ENCODE data around the gene FILIP1L.

The FILIP1L gene

GRCh38 chr3:99965681-99966408, 148.5 kb downstream of the FILIP1L start:
- Histone ChIP-seq H2AFZ (ENCODE audit: low read depth, low read length, severe bottlenecking) (no peak overlapping the region), H3F3A (ENCODE audit: insufficient read depth) (no peaks in the 10 kb centered on the region), H3K27me3 (ENCODE audit: low read length) (no peaks in the 10 kb centered on the region), H3K27ac (ENCODE audit: low read depth, low read length) (no peak overlapping the region), H3K9ac (ENCODE audit: low read length) (no peak overlapping the region), H3K79me2 (ENCODE audit: insufficient read depth, low read length) (no peaks in the 10 kb centered on the region), H3K4me2 (ENCODE audit: low read depth, low read length, poor library complexity, severe bottlenecking) (no peak overlapping the region), H3K36me3 (ENCODE audit: low read length) (no peaks in the 10 kb centered on the region), H3K9me3 (ENCODE audit: insufficient read depth, low read length) (no peaks in the 10 kb centered on the region), H4K20me1 (ENCODE audit: low read depth, low read length) (no peaks in the 10 kb centered on the region), H3K4me3 (ENCODE audit: insufficient read depth, low read length, poor library complexity, severe bottlenecking) (no peak overlapping the region), H3K9me2 (replicated peaks; ENCODE audit: insufficient read depth, low read length) (no peaks in the 10 kb centered on the region)
- TF ChIP-seq CTCF (IDR thresholded peaks at IDR 0.05; ENCODE audit: insufficient read depth, low read length, poor library complexity, severe bottlenecking) (no peak), EZH2phosphoT487 (conservative IDR thresholded peaks at IDR 0.05; ENCODE audit: low read length) (no peak)

DNA sequence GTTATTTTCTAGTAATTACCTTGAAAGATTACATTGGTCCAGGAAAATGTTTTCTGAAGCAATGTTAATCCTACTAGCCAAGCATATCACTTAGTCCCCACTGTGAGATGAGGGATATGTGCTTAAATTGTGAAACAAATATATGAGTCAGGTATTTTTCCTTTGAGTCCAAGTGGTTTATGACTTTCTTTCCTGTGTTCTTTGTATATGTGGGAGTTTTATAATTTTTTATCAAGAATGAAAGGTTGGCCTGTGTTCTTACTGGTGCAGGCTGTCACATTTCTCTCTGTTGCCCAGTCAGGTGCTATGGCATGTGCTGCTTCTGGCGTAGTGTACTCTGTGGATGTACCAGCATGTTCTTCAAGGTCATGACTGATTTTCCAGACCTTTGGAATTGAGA, 149.2 kb downstream of the FILIP1L start:
- Histone ChIP-seq H3F3A (ENCODE audit: insufficient read depth) (no peaks in the 10 kb centered on the region), H3K4me2 (ENCODE audit: low read depth, low read length, poor library complexity, severe bottlenecking) (no peak overlapping the region), H3K27me3 (ENCODE audit: low read length) (no peaks in the 10 kb centered on the region), H3K9ac (ENCODE audit: low read length) (no peak overlapping the region), H2AFZ (ENCODE audit: low read depth, low read length, severe bottlenecking) (no peak overlapping the region), H3K79me2 (ENCODE audit: insufficient read depth, low read length) (no peaks in the 10 kb centered on the region), H3K9me2 (replicated peaks; ENCODE audit: insufficient read depth, low read length) (no peaks in the 10 kb centered on the region), H3K9me3 (ENCODE audit: insufficient read depth, low read length) (no peaks in the 10 kb centered on the region), H3K27ac (ENCODE audit: low read depth, low read length) (no peak overlapping the region), H3K4me3 (ENCODE audit: insufficient read depth, low read length, poor library complexity, severe bottlenecking) (no peak overlapping the region), H4K20me1 (ENCODE audit: low read depth, low read length) (no peaks in the 10 kb centered on the region), H3K36me3 (ENCODE audit: low read length) (no peaks in the 10 kb centered on the region)
- TF ChIP-seq EZH2phosphoT487 (conservative IDR thresholded peaks at IDR 0.05; ENCODE audit: low read length) = no peak
- no peak for TF ChIP-seq CTCF (IDR thresholded peaks at IDR 0.05; ENCODE audit: insufficient read depth, low read length, poor library complexity, severe bottlenecking)

DNA sequence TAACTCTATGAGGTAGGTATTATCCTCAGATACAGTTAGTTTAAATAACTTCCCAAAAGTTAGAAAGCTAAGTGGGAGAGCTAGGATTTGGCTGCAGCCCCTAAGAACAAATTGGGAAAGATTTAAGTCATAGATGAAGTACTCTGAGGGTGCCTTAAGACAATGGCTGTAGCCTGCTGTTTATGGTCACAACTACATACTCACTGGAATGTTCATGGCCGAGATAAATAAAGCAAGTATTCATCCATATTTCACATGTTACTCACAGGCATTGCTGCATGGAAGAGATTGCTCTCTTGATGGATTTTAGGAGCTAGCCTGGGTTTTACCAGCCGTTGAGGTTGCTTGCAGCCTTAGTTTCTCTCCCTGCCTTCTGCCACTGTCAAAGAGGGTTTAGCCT, 151.6 kb downstream of the FILIP1L start:
- Histone ChIP-seq H3K79me2 (ENCODE audit: insufficient read depth, low read length) (no peaks in the 10 kb centered on the region), H3K9me3 (ENCODE audit: insufficient read depth, low read length) (no peaks in the 10 kb centered on the region), H3K27me3 (ENCODE audit: low read length) (no peaks in the 10 kb centered on the region), H3K9me2 (replicated peaks; ENCODE audit: insufficient read depth, low read length) (no peaks in the 10 kb centered on the region), H4K20me1 (ENCODE audit: low read depth, low read length) (no peaks in the 10 kb centered on the region), H3K4me3 (ENCODE audit: insufficient read depth, low read length, poor library complexity, severe bottlenecking) (no peak overlapping the region), H3K9ac (ENCODE audit: low read length) (no peak overlapping the region), H3K4me2 (ENCODE audit: low read depth, low read length, poor library complexity, severe bottlenecking) (no peak overlapping the region), H3K27ac (ENCODE audit: low read depth, low read length) (no peak overlapping the region), H3K36me3 (ENCODE audit: low read length) (no peaks in the 10 kb centered on the region), H2AFZ (ENCODE audit: low read depth, low read length, severe bottlenecking) (no peak overlapping the region), H3F3A (ENCODE audit: insufficient read depth) (no peaks in the 10 kb centered on the region)
- no peak for TF ChIP-seq CTCF (IDR thresholded peaks at IDR 0.05; ENCODE audit: insufficient read depth, low read length, poor library complexity, severe bottlenecking)
- no peak for TF ChIP-seq EZH2phosphoT487 (conservative IDR thresholded peaks at IDR 0.05; ENCODE audit: low read length)
